GM12878 (cell line): ENCODE measurements around the gene TRIM26. TPM values are rescaled to one million over a fixed set of nuclear protein-coding genes. Genes with fewer than 3 reads are reported as not detected.

Experiments
- ATAC-seq: fragments of 200-7000 bp; cut with Tn5 transposase; 3 replicates; pipeline ENCODE4 v1.9.1; 2020; ENCODE audit warnings: mild to moderate bottlenecking, moderate library complexity
- BruUV-seq: library from RNA; stranded (reverse); fragments of 400-500 nt; replicated peaks from 2 replicates; lab custom pipeline; 2021; lab: Mats Ljungman, UMichigan
- CTCF ChIA-PET: fragments of 300-600 bp; sonication (Branson Sonifier 250); formaldehyde crosslinking; extraction: SDS; loops from one replicate; lab custom pipeline; 2021; ENCODE audit warnings: inconsistent platforms; lab: Yijun Ruan, JAX
- POLR2A ChIA-PET: fragments of 350-600 bp; formaldehyde crosslinking; extraction: SDS; loops from one replicate; lab custom pipeline; 2021; ENCODE audit warnings: inconsistent platforms; lab: Charles Lee
- RAD21 ChIA-PET: fragments of 300-600 bp; sonication (Branson Sonifier 250); formaldehyde crosslinking; loops from one replicate; lab custom pipeline; 2023; ENCODE audit warnings: antibody characterized with exemption; ENCODE audit not compliant: unreplicated experiment; lab: Charles Lee
- SMC1A ChIA-PET: fragments of 300-600 bp; sonication (Branson Sonifier 250); formaldehyde crosslinking; loops from one replicate; lab custom pipeline; 2023; ENCODE audit not compliant: unreplicated experiment, uncharacterized antibody; lab: Charles Lee
- DNase-seq: peaks from one replicate; pipeline ENCODE4 v3.0.0-alpha.2; 2011; ENCODE audit warnings: low read depth, low spot score
- FAIRE-seq: peaks from 3 replicates; lab custom pipeline; 2011; peaks lifted over from hg19 to GRCh38; lab: Jason Lieb, UNC
- H2AFZ ChIP-seq: 2 replicates; pipeline ENCODE4 v1.6.0; 2011; ENCODE audit warnings: low read depth, low read length, control low read depth; ENCODE audit not compliant: control insufficient read depth
- H3K27ac ChIP-seq: 2 replicates; pipeline ENCODE4 v1.5.1; 2011; ENCODE audit warnings: control low read depth; ENCODE audit not compliant: control insufficient read depth, insufficient read depth
- H3K27me3 ChIP-seq, 2 experiments: replicated peaks in 1 of 2; 2 replicates each; pipeline versions ENCODE4 v1.6.0 to v1.6.1; 2011; ENCODE audit warnings: low read length in 1 of 2; ENCODE audit not compliant: control insufficient read depth in 2 of 2, insufficient read depth in 2 of 2
- H3K36me3 ChIP-seq, 2 experiments: 2 replicates each; pipeline ENCODE4 v1.5.1; 2011; ENCODE audit warnings: low read length in 1 of 2; ENCODE audit not compliant: control insufficient read depth in 2 of 2, insufficient read depth in 2 of 2
- H3K4me1 ChIP-seq: 2 replicates; pipeline ENCODE4 v1.6.1; 2011; ENCODE audit warnings: mild to moderate bottlenecking, low read length, moderate library complexity, mixed read lengths; ENCODE audit not compliant: control insufficient read depth, insufficient read depth
- H3K4me2 ChIP-seq: 2 replicates; pipeline ENCODE4 v1.6.0; 2011; ENCODE audit warnings: control low read depth; ENCODE audit not compliant: control insufficient read depth, insufficient read depth
- H3K4me3 ChIP-seq: fragments of 200-600 bp; sonication (generic); 2 replicates; pipeline ENCODE4 v1.5.1; 2016
- H3K79me2 ChIP-seq: 2 replicates; pipeline ENCODE4 v1.6.0; 2011; ENCODE audit warnings: low read length; ENCODE audit not compliant: control insufficient read depth, insufficient read depth
- H3K9ac ChIP-seq: 2 replicates; pipeline ENCODE4 v1.8.0; 2011; ENCODE audit warnings: low read length, control low read depth, mixed read lengths; ENCODE audit not compliant: control insufficient read depth, insufficient read depth
- H3K9me3 ChIP-seq: replicated peaks from 3 replicates; pipeline ENCODE4 v1.5.1; 2011; ENCODE audit warnings: mild to moderate bottlenecking, low read length; ENCODE audit not compliant: control insufficient read depth, insufficient read depth
- H4K20me1 ChIP-seq: 2 replicates; pipeline ENCODE4 v1.6.0; 2011; ENCODE audit not compliant: control insufficient read depth, insufficient read depth
- ASH2L ChIP-seq: fragments of 300-600, 200-600 bp; sonication (generic); IDR thresholded peaks from 2 replicates; pipeline ENCODE4 v1.6.1; 2017; ENCODE audit warnings: low read depth, mild to moderate bottlenecking, borderline replicate concordance
- BCL11A ChIP-seq: IDR thresholded peaks from 2 replicates; pipeline ENCODE4 v1.6.1; 2011; ENCODE audit warnings: low read depth, low read length
- CREB1 ChIP-seq: IDR thresholded peaks from 2 replicates; pipeline ENCODE4 v1.6.1; 2012; ENCODE audit warnings: low read depth, mild to moderate bottlenecking, inconsistent platforms
- DPF2 ChIP-seq: fragments of 450-650 bp; IDR thresholded peaks from 2 replicates; pipeline ENCODE4 v1.6.1; 2017; ENCODE audit warnings: mild to moderate bottlenecking
- E2F4 ChIP-seq: IDR thresholded peaks from 2 replicates; pipeline ENCODE4 v1.6.1; 2012; ENCODE audit warnings: low read depth, low read length, improper control_type of control experiment
- EZH2 ChIP-seq: IDR thresholded peaks from 2 replicates; pipeline ENCODE4 v1.6.1; 2012; ENCODE audit warnings: low read depth, mild to moderate bottlenecking, control low read depth, inconsistent platforms, low read length, borderline replicate concordance; ENCODE audit not compliant: control insufficient read depth
- GABPA ChIP-seq: IDR thresholded peaks from 2 replicates; pipeline ENCODE4 v1.6.1; 2014; ENCODE audit warnings: antibody characterized with exemption, low read depth, mild to moderate bottlenecking, inconsistent platforms
- HSF1 ChIP-seq: fragments of 150-350 bp; IDR thresholded peaks from 2 replicates; pipeline ENCODE4 v1.6.1; 2014; ENCODE audit warnings: mild to moderate bottlenecking, low read depth, low read length
- IRF5 ChIP-seq: fragments of 450-650 bp; IDR thresholded peaks from 2 replicates; pipeline ENCODE4 v1.6.1; 2017; ENCODE audit warnings: borderline replicate concordance
- MXI1 ChIP-seq: fragments of 150-350 bp; IDR thresholded peaks from 2 replicates; pipeline ENCODE4 v1.6.1; 2011; ENCODE audit warnings: low read depth, mild to moderate bottlenecking, inconsistent platforms, low read length, improper control_type of control experiment
- NFIC ChIP-seq: IDR thresholded peaks from 2 replicates; pipeline ENCODE4 v1.6.1; 2012; ENCODE audit warnings: low read depth, mild to moderate bottlenecking, inconsistent platforms, low read length, moderate library complexity
- NFXL1 ChIP-seq: fragments of 450-650 bp; IDR thresholded peaks from 2 replicates; pipeline ENCODE4 v1.6.1; 2017; ENCODE audit warnings: antibody characterized with exemption, mild to moderate bottlenecking, borderline replicate concordance
- PAX5 ChIP-seq: IDR thresholded peaks from 2 replicates; pipeline ENCODE4 v1.6.1; 2011; ENCODE audit warnings: low read depth, low read length, borderline replicate concordance
- PBX3 ChIP-seq: IDR thresholded peaks from 2 replicates; pipeline ENCODE4 v1.6.1; 2011; ENCODE audit warnings: mild to moderate bottlenecking, low read depth, low read length, moderate library complexity; ENCODE audit not compliant: insufficient replicate concordance
- RFX5 ChIP-seq: IDR thresholded peaks from 2 replicates; pipeline ENCODE4 v1.6.1; 2011; ENCODE audit warnings: low read depth, low read length, improper control_type of control experiment
- SREBF2 ChIP-seq: IDR thresholded peaks from 2 replicates; pipeline ENCODE4 v1.6.1; 2012; ENCODE audit warnings: mild to moderate bottlenecking, low read length
- TBL1XR1 ChIP-seq: IDR thresholded peaks from 2 replicates; pipeline ENCODE4 v1.6.1; 2012; ENCODE audit warnings: low read depth, low read length, improper control_type of control experiment
- ZNF274 ChIP-seq: IDR thresholded peaks from one replicate; pipeline ENCODE4 v1.8.0; 2011; ENCODE audit not compliant: insufficient read length, insufficient read depth
- ZNF622 ChIP-seq: fragments of 450-650 bp; IDR thresholded peaks from 2 replicates; pipeline ENCODE4 v1.6.1; 2017; ENCODE audit warnings: mild to moderate bottlenecking, inconsistent platforms
- WGBS: methylation state at CpG from one replicate; pipeline ENCODE4 v1.1.6; 2016; ENCODE audit warnings: low lambda C conversion rate; ENCODE audit not compliant: insufficient replicate concordance, insufficient coverage; ENCODE audit errors: missing lambda C conversion rate; 5-methylcytosine and 5-hydroxymethylcytosine counted together
- in situ Hi-C: fragments of 300-500 bp; cut with MboI; formaldehyde crosslinking; loops from 9 replicates; pipeline ENCODE4 v1.14.3; 2018; ENCODE audit warnings: mixed read lengths
- intact Hi-C: fragments of 100-400 bp; cut with micrococcal nuclease; formaldehyde crosslinking; loops from one replicate; pipeline ENCODE4 v1.14.2; 2022; ENCODE audit not compliant: unreplicated experiment
- polyA plus RNA-seq, 11 experiments: library from polyadenylated mRNA; depleted of rRNA in 4 of 11; unstranded in 6 of 11; stranded (reverse) in 5 of 11; fragments of >200 nt; fragmentation: Nextera tagmentation in 4 of 11; fragmentation: Illumina TruSeq in 1 of 11; extraction: Ambion mirVana in 4 of 11; extraction: Trizol in 1 of 11; gene quantifications; 1 replicate in 1 of 11; 2 replicates in 10 of 11; pipeline versions ENCODE4 v1.2.1 to v1.2.3, GENCODE V29; 2011 to 2016; ENCODE audit warnings: inconsistent platforms in 2 of 11, missing spikeins in 2 of 11, low read depth in 1 of 11
- total RNA-seq, 4 experiments: library from RNA; depleted of rRNA in 3 of 4; stranded (reverse); fragments of >200 nt in 3 of 4; fragmentation: Illumina TruSeq in 1 of 4; extraction: Trizol in 1 of 4; gene quantifications; 2 replicates each; pipeline versions ENCODE4 v1.2.1 to v1.2.3, GENCODE V29; 2013 to 2021

TRIM26 gene
- total and polyA plus RNA-seq, 10 of the 15 experiments (the other 5 are each of a cell fraction or from before 2014, with no cell fraction given): 13.1 to 79.6 (median 63.6) TPM

- WGBS: 27% methylated on average over 2 of the region's 2 CpGs
- ATAC-seq (no peak), DNase-seq (no peak), FAIRE-seq (peak; percentile 7)
- Histone ChIP-seq H3K79me2 (no peaks in the 10 kb centered on the region), H3K27me3 (peaks cover 2% of the 10 kb centered on the region in 2 experiments; a peak in 3 of 4 replicates), H3K36me3 (no peaks in the 10 kb centered on the region), H3K9ac (no peak overlapping the region), H3K4me3 (no peak overlapping the region), H2AFZ (no peak overlapping the region), H3K9me3 (no peaks in the 10 kb centered on the region), H4K20me1 (no peaks in the 10 kb centered on the region), H3K4me2 (no peak overlapping the region; the same call in 1 of the 2 replicates), H3K4me1 (peaks cover 4% of the 10 kb centered on the region; the same call in 1 of the 2 replicates), H3K27ac (no peak overlapping the region)
- in situ Hi-C loops (no loop called here), intact Hi-C loops (no loop called here)
- ChIA-PET CTCF (interaction anchor here (0.9 to 1.4 kb wide), 2 partner anchors 27 to 55 kb away, joined by 3 to 4 read pairs; no protein-coding TSS in a partner anchor), RAD21 (no interaction called here), POLR2A (no interaction called here), SMC1A (interaction anchor here (1.8 kb wide), 1 partner anchor 55 kb away, joined by 9 read pairs; no protein-coding TSS in a partner anchor)
- BruUV-seq: no TSS peak
- no peak for TF ChIP-seq ASH2L
- TF ChIP-seq EZH2: no peak
- TF ChIP-seq E2F4: no peak
- TF ChIP-seq BCL11A: no peak
- TF ChIP-seq ZNF622: no peak
- no peak for TF ChIP-seq DPF2
- TF ChIP-seq NFIC: no peak
- TF ChIP-seq GABPA: no peak
- TF ChIP-seq PAX5: no peak
- TF ChIP-seq ZNF274: no peak
- no peak for TF ChIP-seq RFX5
- TF ChIP-seq NFXL1: no peak
- TF ChIP-seq IRF5: no peak
- TF ChIP-seq HSF1: no peak
- no peak for TF ChIP-seq CREB1
- no peak for TF ChIP-seq MXI1
- TF ChIP-seq SREBF2: no peak
- TF ChIP-seq PBX3: no peak
- TF ChIP-seq TBL1XR1: no peak
Measured at GRCh38 chr6:30157999-30158398, 55.2 kb downstream of the TRIM26 start.
